GM21447 (cell line): ENCODE measurements around the gene CGREF1.

Source experiments
- ATAC-seq: cut with Tn5 transposase; IDR thresholded peaks from one replicate; pipeline ENCODE4 v1.9.1; 2021; ENCODE audit not compliant: unreplicated experiment

The CGREF1 gene

DNA sequence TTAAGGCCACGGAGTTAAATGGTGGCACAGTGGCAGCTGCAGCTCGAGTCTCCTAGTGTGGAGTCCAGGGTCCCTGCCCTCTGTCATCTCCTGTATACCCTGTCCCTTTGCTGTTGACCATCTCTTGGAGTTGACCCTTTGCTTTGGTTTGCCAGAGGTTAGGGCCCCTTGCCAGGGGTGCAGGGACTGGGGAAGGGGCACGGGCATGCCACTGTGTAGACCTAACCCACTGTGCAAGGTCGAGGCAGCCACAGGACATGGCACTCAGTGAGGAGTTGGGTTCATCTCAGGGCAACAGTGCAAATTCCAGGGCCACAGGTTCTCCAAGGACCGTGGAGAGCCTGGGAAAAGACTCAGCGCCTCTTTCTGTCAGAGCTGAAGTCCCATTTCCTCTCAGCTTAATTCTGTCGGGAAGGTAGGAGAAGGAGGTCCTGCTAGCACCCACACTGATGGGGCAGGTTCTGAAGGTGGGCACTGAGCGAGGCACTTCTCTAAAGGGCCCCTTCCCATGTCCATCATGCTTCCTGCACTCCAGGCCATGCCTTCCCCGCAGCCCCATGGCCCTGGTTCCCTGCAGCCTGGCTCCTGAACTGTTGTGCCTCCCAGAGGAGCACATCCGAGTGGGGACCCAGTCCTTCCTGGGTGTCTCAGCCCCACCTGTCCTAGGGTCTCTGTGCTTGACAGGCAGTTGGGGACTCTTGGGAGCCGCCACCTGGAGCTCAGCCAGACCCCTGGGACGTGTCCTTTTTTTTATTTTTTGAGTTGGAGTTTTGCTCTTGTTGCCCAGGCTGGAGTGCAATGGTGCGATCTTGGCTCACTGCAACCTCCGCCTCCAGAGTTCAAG, 29.6 kb downstream of the CGREF1 start:
- ATAC-seq = no peak

DNA sequence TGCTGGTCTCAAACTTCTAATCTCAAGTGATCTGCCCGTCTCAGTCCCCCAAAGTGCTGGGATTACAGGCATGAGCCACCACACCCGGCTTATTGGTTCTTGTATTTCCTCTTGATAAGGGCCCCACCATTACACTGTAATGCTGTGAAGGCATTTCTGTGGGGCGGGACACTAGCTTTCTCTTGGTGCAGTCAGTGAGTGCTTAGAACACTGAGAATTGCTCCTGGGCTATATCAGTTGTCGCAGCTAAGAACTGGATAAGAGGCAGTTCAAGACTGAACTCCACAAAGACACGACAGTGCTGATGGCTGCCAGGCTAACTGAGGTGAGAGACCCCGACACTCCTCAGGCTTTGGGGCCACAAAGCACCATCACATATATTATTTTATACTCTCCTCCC, 30.3 kb downstream of the CGREF1 start:
- no peak for ATAC-seq

DNA sequence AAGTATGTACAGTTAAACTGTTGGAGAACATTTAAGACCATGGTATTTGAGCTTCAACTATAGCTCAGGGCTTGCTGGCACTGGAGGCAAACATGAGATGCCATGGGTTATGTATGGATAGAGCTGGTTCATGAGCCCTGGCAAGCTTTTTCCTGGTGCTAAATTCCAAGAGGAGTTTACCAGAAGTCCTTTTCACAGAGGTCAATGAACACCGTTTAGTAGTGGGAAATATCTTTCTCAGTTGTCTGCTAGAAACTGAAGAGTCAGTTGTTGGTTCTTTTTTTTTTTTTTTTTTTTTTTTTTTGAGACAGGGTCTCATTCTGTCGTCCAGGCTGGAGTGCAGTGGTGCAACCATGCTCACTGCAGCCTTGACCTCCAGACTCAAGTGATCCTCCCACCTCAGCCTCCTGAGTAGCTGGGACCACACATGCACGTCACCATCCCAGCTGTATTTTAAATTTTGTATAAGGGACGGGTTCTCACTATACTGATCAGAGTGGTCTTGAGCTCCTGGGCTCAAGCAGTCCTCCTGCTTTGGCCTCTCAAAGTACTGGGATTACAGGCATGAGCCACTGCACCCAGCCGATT, 31.0 kb downstream of the CGREF1 start:
- no peak for ATAC-seq

DNA sequence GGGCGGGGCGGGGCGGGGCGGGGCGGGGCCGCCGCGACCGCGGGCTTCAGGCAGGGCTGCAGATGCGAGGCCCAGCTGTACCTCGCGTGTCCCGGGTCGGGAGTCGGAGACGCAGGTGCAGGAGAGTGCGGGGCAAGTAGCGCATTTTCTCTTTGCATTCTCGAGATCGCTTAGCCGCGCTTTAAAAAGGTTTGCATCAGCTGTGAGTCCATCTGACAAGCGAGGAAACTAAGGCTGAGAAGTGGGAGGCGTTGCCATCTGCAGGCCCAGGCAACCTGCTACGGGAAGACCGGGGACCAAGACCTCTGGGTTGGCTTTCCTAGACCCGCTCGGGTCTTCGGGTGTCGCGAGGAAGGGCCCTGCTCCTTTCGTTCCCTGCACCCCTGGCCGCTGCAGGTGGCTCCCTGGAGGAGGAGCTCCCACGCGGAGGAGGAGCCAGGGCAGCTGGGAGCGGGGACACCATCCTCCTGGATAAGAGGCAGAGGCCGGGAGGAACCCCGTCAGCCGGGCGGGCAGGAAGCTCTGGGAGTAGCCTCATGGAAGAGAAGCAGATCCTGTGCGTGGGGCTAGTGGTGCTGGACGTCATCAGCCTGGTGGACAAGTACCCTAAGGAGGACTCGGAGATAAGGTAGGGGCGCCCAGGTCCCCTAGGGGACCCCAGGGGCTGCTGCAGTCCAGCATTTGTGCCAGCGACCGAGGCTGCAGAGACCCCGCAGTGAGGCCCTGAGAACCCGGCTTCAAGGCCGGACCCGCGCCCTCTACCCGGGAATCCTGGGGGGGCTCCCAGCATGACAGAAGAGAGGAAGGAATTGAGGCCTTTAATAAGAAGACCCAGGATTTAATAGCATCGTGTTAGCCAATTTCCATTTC, 32.0 kb downstream of the CGREF1 start, which contains the start of gene KHK:
KHK (plus strand) TSS at position 49 of the 870 bp plus-strand sequence; CDS start at position 537, 488 bp downstream.
- peak; percentile 12 for ATAC-seq

DNA sequence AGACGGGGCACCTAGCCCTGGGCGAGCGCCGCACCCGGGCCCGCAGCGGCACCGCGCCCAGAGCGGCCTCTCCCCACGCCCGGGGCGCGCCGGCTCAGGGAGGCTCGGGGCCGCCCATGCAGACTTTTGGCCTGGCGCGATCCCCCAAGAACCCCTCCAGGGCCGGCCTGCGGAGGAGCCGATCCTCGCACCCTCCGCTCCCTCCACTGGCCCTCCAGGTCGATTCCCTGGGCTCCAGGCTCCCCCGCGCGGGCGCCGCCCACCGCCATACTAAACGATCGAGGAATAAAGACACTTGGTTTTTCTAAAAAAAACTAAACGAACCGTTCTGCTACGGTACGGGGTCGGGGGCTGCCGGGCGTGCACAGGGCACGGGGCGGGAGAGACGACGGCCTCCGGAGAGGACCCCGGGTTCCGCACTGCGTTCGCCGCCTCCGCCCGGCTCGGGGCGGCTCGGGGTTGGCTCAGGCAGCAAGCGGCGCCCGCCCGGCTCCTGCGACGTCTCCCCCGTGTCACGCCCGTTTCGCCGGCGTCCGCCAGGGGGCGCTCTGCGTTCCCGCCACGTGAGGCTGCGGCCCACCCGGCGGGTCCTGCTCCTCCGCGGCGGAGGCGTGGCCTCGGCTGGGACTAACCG, 32.7 kb downstream of the CGREF1 start:
- peak; percentile 63 for ATAC-seq

DNA sequence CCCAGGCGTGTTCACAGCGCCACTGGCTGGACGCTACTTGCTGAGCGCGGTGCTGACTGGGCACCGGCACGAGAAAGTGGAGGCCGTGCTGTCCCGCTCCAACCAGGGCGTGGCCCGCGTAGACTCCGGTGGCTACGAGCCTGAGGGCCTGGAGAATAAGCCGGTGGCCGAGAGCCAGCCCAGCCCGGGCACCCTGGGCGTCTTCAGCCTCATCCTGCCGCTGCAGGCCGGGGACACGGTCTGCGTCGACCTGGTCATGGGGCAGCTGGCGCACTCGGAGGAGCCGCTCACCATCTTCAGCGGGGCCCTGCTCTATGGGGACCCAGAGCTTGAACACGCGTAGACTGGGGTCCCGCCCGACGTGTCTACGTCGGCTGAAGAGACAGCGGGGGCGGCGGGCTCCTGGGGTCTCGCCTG, 33.2 kb downstream of the CGREF1 start:
- ATAC-seq = peak; percentile 1

DNA sequence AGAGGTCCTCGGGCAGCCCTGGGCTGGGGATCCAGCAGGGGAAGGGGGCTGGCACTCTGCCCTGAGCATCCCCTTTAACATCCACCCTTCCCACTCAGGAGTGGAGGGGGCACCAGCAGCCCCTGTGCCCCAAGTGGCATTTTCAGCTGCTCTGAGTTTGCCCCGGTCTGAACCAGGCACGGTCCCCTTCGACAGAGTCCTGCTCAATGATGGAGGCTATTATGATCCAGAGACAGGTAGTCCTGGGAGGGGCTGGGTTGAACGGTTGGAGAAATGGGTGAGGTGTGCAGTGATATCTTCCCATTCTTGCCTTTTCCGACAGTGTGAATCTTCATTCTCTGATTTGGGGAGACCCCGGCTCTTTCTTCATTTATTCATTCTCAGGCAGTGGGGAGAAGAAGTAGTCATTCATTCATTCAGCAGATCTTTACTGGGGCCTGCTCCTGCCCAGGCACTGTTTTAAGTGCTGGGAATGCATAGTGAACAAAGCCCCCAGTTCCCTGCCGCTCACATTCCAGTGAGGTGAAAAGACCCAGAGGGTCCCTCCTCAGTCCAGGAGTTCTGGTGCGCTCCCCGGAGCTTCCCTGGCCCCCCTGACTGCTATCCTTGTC, 33.8 kb downstream of the CGREF1 start:
- ATAC-seq = no peak

DNA sequence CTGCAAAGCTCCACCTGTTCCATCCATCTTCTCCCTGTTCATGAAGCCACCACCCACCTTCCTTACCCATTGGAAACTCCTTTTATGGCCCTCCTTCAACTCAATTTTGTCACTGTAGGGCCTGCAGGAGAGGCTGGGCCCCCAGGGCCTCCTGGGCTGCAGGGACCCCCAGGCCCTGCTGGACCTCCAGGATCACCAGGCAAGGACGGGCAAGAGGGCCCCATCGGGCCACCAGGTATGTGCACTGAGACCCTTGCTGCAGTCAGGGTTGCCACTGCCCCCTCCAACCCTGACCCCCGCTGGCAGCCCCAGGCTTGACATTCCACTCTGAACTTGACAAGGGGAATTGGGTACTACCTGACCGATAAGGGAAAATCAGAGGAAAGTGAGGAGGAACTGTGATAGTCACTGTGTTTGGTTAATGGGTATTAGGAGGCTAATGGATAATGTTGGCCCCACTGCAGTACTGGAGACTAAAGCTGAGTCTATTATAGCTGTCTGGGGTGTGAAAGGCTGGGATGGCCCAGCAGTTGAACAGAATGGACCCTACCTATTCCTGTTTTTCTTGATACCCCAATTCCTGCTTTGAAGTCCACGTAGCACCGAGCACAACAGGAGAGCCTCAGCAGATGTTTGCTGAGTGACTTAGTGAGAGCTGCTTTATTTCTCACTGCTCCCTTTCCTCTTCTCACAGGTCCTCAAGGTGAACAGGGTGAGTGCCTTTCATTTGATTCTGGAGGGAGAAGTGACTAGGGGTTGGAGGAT, 34.4 kb downstream of the CGREF1 start:
- ATAC-seq = no peak

DNA sequence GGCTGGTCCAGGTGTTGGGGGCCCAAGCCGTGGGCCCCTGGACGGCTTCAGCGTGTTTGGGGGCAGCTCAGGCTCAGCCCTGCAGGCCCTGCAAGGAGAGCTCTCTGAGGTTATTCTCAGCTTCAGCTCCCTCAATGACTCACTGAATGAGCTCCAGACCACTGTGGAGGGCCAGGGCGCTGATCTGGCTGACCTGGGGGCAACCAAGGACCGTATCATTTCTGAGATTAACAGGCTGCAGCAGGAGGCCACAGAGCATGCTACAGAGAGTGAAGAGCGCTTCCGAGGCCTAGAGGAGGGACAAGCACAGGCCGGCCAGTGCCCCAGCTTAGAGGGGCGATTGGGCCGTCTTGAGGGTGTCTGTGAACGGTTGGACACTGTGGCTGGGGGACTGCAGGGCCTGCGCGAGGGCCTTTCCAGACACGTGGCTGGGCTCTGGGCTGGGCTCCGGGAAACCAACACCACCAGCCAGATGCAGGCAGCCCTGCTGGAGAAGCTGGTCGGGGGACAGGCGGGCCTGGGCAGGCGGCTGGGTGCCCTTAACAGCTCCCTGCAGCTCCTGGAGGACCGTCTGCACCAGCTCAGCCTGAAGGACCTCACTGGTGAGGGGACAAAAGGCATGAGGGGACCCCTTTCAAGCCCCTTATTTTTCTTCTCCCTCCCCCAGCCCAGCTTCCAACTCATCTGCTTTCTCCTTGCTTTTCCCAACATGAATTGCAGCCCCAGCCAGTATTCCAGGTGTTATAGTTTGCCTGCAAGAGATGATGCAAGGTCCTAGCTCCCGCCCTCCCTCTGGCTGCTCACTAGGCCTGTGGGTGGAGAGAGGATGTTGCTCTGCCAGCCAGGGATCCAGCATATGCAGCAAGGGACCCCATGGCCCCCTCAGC, 35.3 kb downstream of the CGREF1 start:
- ATAC-seq = no peak

DNA sequence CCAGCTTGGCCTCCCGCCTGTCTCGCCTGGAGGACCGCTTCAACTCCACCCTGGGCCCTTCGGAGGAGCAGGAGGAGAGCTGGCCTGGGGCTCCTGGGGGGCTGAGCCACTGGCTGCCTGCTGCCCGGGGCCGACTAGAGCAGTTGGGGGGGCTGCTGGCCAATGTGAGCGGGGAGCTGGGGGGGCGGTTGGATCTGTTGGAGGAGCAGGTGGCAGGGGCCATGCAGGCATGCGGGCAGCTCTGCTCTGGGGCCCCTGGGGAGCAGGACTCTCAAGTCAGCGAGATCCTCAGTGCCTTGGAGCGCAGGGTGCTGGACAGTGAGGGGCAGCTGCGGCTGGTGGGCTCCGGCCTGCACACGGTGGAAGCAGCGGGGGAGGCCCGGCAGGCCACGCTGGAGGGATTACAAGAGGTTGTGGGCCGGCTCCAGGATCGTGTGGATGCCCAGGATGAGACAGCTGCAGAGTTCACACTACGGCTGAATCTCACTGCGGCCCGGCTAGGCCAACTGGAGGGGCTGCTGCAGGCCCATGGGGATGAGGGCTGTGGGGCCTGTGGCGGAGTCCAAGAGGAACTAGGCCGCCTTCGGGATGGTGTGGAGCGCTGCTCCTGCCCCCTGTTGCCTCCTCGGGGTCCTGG, 36.0 kb downstream of the CGREF1 start:
- ATAC-seq = no peak

DNA sequence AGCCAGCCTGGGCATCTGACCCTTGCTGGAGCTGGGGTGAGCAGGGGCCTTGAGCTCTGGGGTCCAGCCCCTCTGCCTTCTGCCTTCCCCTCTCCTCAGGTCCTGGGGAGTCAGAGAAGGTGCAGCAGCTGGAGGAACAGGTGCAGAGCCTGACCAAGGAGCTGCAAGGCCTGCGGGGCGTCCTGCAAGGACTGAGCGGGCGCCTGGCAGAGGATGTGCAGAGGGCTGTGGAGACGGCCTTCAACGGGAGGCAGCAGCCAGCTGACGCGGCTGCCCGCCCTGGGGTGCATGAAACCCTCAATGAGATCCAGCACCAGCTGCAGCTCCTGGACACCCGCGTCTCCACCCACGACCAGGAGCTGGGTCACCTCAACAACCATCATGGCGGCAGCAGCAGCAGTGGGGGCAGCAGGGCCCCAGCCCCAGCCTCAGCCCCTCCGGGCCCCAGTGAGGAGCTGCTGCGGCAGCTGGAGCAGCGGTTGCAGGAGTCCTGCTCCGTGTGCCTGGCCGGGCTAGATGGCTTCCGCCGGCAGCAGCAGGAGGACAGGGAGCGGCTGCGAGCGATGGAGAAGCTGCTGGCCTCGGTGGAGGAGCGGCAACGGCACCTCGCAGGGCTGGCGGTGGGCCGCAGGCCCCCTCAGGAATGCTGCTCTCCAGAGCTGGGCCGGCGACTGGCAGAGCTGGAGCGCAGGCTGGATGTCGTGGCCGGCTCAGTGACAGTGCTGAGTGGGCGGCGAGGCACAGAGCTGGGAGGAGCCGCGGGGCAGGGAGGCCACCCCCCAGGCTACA, 36.8 kb downstream of the CGREF1 start:
- no peak for ATAC-seq

DNA sequence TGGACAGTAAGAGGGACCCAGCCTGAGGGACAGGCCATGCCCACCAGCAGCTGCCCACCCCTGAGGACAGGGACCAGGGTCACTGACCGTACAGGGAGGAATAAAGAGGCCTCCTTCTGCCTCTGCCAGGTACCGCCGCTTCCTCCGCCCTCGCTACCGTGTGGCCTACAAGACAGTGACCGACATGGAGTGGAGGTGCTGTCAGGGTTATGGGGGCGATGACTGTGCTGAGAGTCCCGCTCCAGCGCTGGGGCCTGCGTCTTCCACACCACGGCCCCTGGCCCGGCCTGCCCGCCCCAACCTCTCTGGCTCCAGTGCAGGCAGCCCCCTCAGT, 38.4 kb downstream of the CGREF1 start:
- no peak for ATAC-seq

DNA sequence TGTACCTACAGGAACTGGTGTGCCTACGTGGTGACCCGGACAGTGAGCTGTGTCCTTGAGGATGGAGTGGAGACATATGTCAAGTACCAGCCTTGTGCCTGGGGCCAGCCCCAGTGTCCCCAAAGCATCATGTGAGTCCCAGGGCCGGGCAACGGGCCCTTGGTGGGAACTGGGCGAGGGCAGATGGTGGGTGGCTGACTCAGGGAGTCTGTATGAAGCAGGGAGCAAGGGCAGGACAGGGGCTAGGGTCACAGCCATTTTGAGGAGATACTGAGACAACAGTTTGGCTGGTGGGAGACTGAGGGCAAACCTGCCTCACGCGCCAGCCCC, 38.8 kb downstream of the CGREF1 start:
- no peak for ATAC-seq

DNA sequence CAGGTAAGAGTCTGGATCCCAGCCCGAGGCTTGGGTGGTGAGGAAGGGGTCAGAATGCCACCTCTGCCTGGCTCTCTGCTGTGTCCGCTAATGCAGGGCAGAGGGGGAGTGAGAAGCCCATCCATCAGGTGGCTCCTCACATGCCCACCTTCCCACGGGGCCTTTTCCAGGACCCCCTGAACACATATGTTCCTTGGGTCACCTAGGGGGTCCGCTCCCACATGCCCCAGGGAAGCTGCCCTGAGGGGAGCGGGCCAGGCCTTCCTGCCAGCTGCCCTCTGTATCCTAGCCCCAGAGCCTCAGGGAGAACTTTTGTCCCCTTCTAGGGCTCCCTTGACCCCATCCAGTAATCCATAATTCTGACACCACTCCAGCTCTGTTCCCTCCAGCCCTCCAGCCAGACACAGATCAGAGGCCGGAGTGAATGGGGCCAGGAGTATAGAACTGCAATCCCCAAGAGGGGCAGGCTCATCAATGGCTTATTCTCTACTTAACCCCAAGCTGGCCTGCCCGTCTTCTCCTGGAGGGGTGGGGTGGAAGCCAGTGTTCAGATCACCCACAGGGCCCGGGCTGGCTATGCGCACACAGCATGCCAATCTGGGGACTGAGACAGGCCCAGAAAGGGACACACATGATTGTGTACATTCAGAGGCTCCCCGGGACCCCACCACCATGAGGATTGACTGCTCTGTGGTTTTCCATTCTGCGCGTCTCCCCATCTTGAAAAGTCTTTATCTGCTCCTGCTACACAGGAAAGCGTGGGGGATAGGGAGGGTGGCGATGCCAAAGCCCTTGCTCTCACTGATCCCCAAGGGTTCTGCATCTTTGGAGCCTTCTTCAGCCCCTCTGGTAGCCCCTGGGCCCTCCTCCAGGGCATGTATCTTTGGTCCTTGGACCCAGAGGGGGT, 39.4 kb downstream of the CGREF1 start:
- ATAC-seq = no peak

DNA sequence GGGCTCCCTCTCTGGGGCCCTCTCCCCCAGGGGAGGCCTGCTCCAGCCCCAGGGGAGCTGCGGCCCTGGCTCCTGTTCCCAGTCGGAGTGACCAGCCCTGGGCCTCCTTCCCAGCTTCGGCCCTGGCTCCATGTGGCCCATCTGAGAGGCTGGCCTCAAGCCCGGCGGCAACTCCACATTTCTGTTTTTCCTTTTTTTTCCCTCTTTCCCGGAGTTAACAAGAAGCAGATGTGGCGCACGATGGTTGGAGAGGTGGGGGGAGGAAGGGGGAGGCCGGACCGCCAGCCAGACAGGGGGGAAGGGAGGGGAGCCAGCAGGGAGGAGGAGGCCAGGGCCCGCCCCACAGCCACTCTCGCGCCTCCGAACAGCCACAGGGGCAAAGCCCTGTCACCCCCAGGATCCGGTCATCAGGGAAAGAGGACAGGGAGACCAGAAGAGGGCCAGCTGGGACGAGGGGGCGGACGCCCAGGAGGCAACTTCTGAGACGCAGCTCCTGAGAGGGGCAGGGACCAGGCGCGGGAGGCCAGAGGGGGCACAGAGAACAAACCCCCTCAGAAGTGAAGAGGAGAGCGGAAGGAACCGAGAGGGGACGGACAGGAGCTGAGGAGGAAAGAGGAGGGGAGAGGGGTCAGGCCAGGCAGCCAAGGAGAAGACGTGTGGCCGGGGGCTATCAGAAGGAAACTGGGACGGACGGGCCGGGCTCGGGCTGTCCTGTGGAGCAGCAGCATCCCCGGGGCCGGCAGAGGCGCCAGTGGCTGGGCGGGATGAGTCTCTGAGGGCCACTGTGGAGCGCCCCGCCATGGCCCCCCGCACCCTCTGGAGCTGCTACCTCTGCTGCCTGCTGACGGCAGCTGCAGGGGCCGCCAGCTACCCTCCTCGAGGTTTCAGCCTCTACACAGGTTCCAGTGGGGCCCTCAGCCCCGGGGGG, 40.4 kb downstream of the CGREF1 start, which contains the start of gene EMILIN1:
EMILIN1 (plus strand) TSS at position 349 of the 928 bp plus-strand sequence; CDS start at position 800, 451 bp downstream.
- no peak for ATAC-seq

DNA sequence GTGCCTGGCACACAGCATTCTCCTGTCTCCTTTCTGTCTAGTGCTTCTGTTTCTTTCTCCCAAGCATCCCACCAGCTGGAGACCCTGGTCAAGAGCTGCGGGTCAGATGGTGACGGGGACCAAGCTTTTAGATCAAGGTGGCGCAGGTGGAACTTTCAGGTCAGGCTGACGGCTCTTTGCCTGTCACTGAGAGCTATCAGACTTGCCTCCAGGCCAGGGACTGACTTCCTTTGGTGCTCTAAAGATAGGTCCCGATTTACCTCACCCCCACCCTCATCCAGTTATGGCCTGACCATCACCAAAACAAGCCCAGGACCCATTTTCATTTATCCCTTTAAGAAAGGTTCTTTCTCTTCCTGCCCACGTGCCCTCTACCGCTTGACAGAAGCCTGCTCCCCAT, 41.7 kb downstream of the CGREF1 start:
- no peak for ATAC-seq
